ENCODE data around the gene USP21. TPM values are rescaled to one million over a fixed set of nuclear protein-coding genes. Genes with fewer than 3 reads are reported as not detected.
"Not testable (repeated sequence)": the region's sequence is repeated elsewhere in the genome, so short reads cannot be mapped to it uniquely, and the experiment has no call there.

Gene USP21
- 19.5 TPM for total RNA-seq
- long read RNA-seq, transcript USP21-201 (13 exons, 2,195 nt), result major isoform, 9 of 25 reads
- long read RNA-seq, partial matches to known transcripts, result 7 of 25 reads
- long read RNA-seq, other reads (novel, unspliced or antisense), result 9 of 25 reads

- DNase-seq (ENCODE audit: missing footprints) (peak; percentile 97), ATAC-seq (peak; percentile 94)
- intact Hi-C loops (cut with DNase I), result no loop called here
Observed at GRCh38 chr1:161159087-161159912, at the start of gene USP21. USP21 (plus strand) TSS chr1:161159500; CDS start chr1:161160641, 1,141 bp downstream.

- DNase-seq (ENCODE audit: missing footprints) (no peak), ATAC-seq (no peak)
- intact Hi-C loops (cut with DNase I), result no loop called here
Observed at GRCh38 chr1:161111117-161111516, 48.2 kb upstream of the USP21 start.

GRCh38 chr1:161111527-161111926, 47.8 kb upstream of the USP21 start:
- intact Hi-C loops (cut with DNase I), result no loop called here
- ATAC-seq (no peak), DNase-seq (ENCODE audit: missing footprints) (no peak)

- DNase-seq (ENCODE audit: missing footprints) (no peak), ATAC-seq (no peak)
- intact Hi-C loops (cut with DNase I), result no loop called here
Observed at GRCh38 chr1:161113915-161114314, 45.4 kb upstream of the USP21 start.

GRCh38 chr1:161114556-161114955, 44.7 kb upstream of the USP21 start:
- intact Hi-C loops (cut with DNase I), result no loop called here
- no peak for ATAC-seq
- DNase-seq (ENCODE audit: missing footprints), result no peak

- intact Hi-C loops (cut with DNase I), result loop anchor here (5.0 kb wide), 1 partner anchor 73 kb away; no protein-coding TSS in a partner anchor
- no peak for ATAC-seq
- DNase-seq (ENCODE audit: missing footprints), result no peak
Observed at GRCh38 chr1:161115132-161115711, 44.1 kb upstream of the USP21 start.

- DNase-seq (ENCODE audit: missing footprints); ATAC-seq: not testable (repeated sequence)
- intact Hi-C loops (cut with DNase I), result loop anchor here (5.0 kb wide), 1 partner anchor 74 kb away; no protein-coding TSS in a partner anchor
Observed at GRCh38 chr1:161115961-161116360, 43.3 kb upstream of the USP21 start.

GRCh38 chr1:161117759-161118581, 41.3 kb upstream of the USP21 start, which contains the start of the genes NIT1 and PFDN2:
NIT1 (plus strand) TSS chr1:161118105; CDS start chr1:161118177, 72 bp downstream.
PFDN2 (minus strand) TSS chr1:161118037; CDS start chr1:161118026, 11 bp downstream.
- ATAC-seq, result peak; percentile 89
- intact Hi-C loops (cut with DNase I), result loop anchor here (1.0 to 5.0 kb wide), 2 partner anchors 14 to 76 kb away; partner anchors contain the start of gene DEDD
- DNase-seq (ENCODE audit: missing footprints), result peak; percentile 94

- ATAC-seq (peak; percentile 32), DNase-seq (ENCODE audit: missing footprints) (peak; percentile 72)
- intact Hi-C loops (cut with DNase I), result loop anchor here (5.0 kb wide), 1 partner anchor 77 kb away; no protein-coding TSS in a partner anchor
Observed at GRCh38 chr1:161119092-161119903, 40.0 kb upstream of the USP21 start.

- intact Hi-C loops (cut with DNase I), result no loop called here
- DNase-seq (ENCODE audit: missing footprints) (no peak), ATAC-seq (no peak)
Observed at GRCh38 chr1:161121042-161121650, 38.2 kb upstream of the USP21 start.

GRCh38 chr1:161121834-161122233, 37.5 kb upstream of the USP21 start:
- intact Hi-C loops (cut with DNase I), result no loop called here
- ATAC-seq, result no peak

GRCh38 chr1:161122967-161123366, 36.3 kb upstream of the USP21 start:
- DNase-seq (ENCODE audit: missing footprints) (no peak), ATAC-seq (no peak)
- intact Hi-C loops (cut with DNase I), result no loop called here

More at GRCh38 chr1:161121834-161122233, 37.5 kb upstream of the USP21 start:
- DNase-seq (ENCODE audit: missing footprints), result no peak

- no peak for DNase-seq (ENCODE audit: missing footprints)
- ATAC-seq, result no peak
- intact Hi-C loops (cut with DNase I), result no loop called here
Observed at GRCh38 chr1:161127649-161128048, 31.7 kb upstream of the USP21 start.

GRCh38 chr1:161128591-161129420, 30.5 kb upstream of the USP21 start:
- intact Hi-C loops (cut with DNase I), result no loop called here
- no peak for ATAC-seq
- DNase-seq (ENCODE audit: missing footprints), result no peak

- intact Hi-C loops (cut with DNase I), result loop anchor here (5.0 kb wide), 2 partner anchors 83 to 133 kb away; partner anchors contain the start of gene USF1
Observed at GRCh38 chr1:161130266-161130665, 29.0 kb upstream of the USP21 start.

More at GRCh38 chr1:161130266-161130665, 29.0 kb upstream of the USP21 start:
- ATAC-seq (no peak), DNase-seq (ENCODE audit: missing footprints) (no peak)
